Breast epithelium (tissue), 4 donors: ENCODE data around the gene CCDC78. TPM values are rescaled to one million over a fixed set of nuclear protein-coding genes. Genes with fewer than 3 reads are reported as not detected.

Experiments
- DNase-seq, 2 donors: peaks; one replicate each; pipeline ENCODE4 v3.0.0-alpha.2; 2019; ENCODE audit warnings: low spot score in 2 of 2
- H3K27ac ChIP-seq, 2 donors: fragments of 200-600 bp; sonication (generic) in 1 of 2; one replicate each; pipeline ENCODE4 v1.5.1; 2016 to 2019; ENCODE audit warnings: mild to moderate bottlenecking in 1 of 2
- H3K27me3 ChIP-seq, 2 donors: fragments of 200-600 bp; sonication (generic) in 1 of 2; one replicate each; pipeline versions ENCODE4 v1.5.1 to v1.6.0; 2017 to 2019; ENCODE audit warnings: control low read depth in 1 of 2, mild to moderate bottlenecking in 1 of 2
- H3K36me3 ChIP-seq: fragments of 200-600 bp; one replicate; pipeline ENCODE4 v1.5.1; 2019
- H3K4me1 ChIP-seq, 2 donors: fragments of 200-600 bp; sonication (generic); one replicate each; pipeline ENCODE4 v1.5.1; 2016 to 2019; ENCODE audit warnings: control low read depth in 1 of 2
- H3K4me3 ChIP-seq, 3 donors: fragments of 200-600 bp; sonication (generic); 1 replicate in 2 of 3; 2 replicates in 1 of 3; pipeline ENCODE4 v1.5.1; 2016 to 2019; ENCODE audit warnings: mild to moderate bottlenecking in 3 of 3, moderate library complexity in 2 of 3
- H3K9me3 ChIP-seq, 2 donors: fragments of 200-600 bp; sonication (generic) in 1 of 2; one replicate each; pipeline ENCODE4 v1.5.1; 2016 to 2019; ENCODE audit warnings: control low read depth in 1 of 2
- POLR2A ChIP-seq: fragments of 450-650 bp; IDR thresholded peaks from one replicate; pipeline ENCODE4 v1.6.1; 2016; ENCODE audit warnings: antibody characterized with exemption, mild to moderate bottlenecking, moderate library complexity
- POLR2AphosphoS5 ChIP-seq, 3 donors: sonication (generic); formaldehyde crosslinking; IDR thresholded peaks; one replicate each; pipeline ENCODE4 v1.6.1; 2017; ENCODE audit warnings: antibody characterized with exemption in 3 of 3
- intact Hi-C: fragments of 100-400 bp; cut with DNase I; formaldehyde crosslinking; loops from one replicate; pipeline ENCODE4 v1.15.1; 2023; ENCODE audit warnings: low total_unique reads
- total RNA-seq, 3 donors: library from RNA; depleted of rRNA; stranded (reverse); fragments of >200 nt; gene quantifications; one replicate each; pipeline ENCODE4 v1.1.0, GENCODE V29; 2016
- TF ChIP-seq, protein P1 (sequence below), 3 donors: fragments of 450-650 bp; IDR thresholded peaks; one replicate each; pipeline ENCODE4 v1.5.1; 2016 to 2017; ENCODE audit warnings: antibody characterized with exemption in 3 of 3, mild to moderate bottlenecking in 3 of 3, moderate library complexity in 3 of 3

CCDC78 gene
- total RNA-seq, 3 donors from 2014 or later = 0.48 to 2.9 (median 2.6) TPM

GRCh38 chr16:711084-711483 lies 15.2 kb downstream of the CCDC78 start:
- H3K27me3 ChIP-seq = peaks cover 13 to 60% of the 10 kb centered on the region in 2 donors
- DNase-seq = no peak
- intact Hi-C loops = no loop called here

GRCh38 chr16:710500-711075 lies 15.7 kb downstream of the CCDC78 start:
- H3K27me3 ChIP-seq = peaks cover 13 to 62% of the 10 kb centered on the region in 2 donors
- no peak for DNase-seq
- intact Hi-C loops = no loop called here
- no peak overlapping the region for H3K27ac ChIP-seq
- no peaks in the 10 kb centered on the region for H3K9me3 ChIP-seq
- peaks cover 0 to 6% of the 10 kb centered on the region in 2 donors for H3K4me1 ChIP-seq
- no peaks in the 10 kb centered on the region for H3K36me3 ChIP-seq
- no peak overlapping the region for H3K4me3 ChIP-seq
- no peak for TF ChIP-seq POLR2A
- TF ChIP-seq POLR2AphosphoS5 (IDR thresholded peaks at IDR 0.05) = no peak
- TF ChIP-seq, protein P1, sequence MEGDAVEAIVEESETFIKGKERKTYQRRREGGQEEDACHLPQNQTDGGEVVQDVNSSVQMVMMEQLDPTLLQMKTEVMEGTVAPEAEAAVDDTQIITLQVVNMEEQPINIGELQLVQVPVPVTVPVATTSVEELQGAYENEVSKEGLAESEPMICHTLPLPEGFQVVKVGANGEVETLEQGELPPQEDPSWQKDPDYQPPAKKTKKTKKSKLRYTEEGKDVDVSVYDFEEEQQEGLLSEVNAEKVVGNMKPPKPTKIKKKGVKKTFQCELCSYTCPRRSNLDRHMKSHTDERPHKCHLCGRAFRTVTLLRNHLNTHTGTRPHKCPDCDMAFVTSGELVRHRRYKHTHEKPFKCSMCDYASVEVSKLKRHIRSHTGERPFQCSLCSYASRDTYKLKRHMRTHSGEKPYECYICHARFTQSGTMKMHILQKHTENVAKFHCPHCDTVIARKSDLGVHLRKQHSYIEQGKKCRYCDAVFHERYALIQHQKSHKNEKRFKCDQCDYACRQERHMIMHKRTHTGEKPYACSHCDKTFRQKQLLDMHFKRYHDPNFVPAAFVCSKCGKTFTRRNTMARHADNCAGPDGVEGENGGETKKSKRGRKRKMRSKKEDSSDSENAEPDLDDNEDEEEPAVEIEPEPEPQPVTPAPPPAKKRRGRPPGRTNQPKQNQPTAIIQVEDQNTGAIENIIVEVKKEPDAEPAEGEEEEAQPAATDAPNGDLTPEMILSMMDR (IDR thresholded peaks at IDR 0.05) = no peak

More at GRCh38 chr16:711084-711483, 15.2 kb downstream of the CCDC78 start:
- H3K27ac ChIP-seq = no peak overlapping the region
- no peak for TF ChIP-seq POLR2A
- TF ChIP-seq POLR2AphosphoS5 (IDR thresholded peaks at IDR 0.05) = no peak
- TF ChIP-seq, protein P1 (IDR thresholded peaks at IDR 0.05) = no peak
- H3K4me1 ChIP-seq = peaks cover 0 to 9% of the 10 kb centered on the region in 2 donors
- no peaks in the 10 kb centered on the region for H3K9me3 ChIP-seq
- H3K36me3 ChIP-seq = no peaks in the 10 kb centered on the region
- no peak overlapping the region for H3K4me3 ChIP-seq

GRCh38 chr16:709566-710499 lies 16.4 kb downstream of the CCDC78 start:
- Histone ChIP-seq H3K9me3 (no peaks in the 10 kb centered on the region), H3K27me3 (peaks cover 18 to 67% of the 10 kb centered on the region in 2 donors), H3K4me1 (peaks cover 0 to 6% of the 10 kb centered on the region in 2 donors), H3K36me3 (no peaks in the 10 kb centered on the region), H3K27ac (no peak overlapping the region), H3K4me3 (no peak overlapping the region)
- DNase-seq = no peak
- no peak for TF ChIP-seq POLR2A
- TF ChIP-seq POLR2AphosphoS5 (IDR thresholded peaks at IDR 0.05) = no peak
- TF ChIP-seq, protein P1 (IDR thresholded peaks at IDR 0.05) = no peak
- intact Hi-C loops = no loop called here

DNA sequence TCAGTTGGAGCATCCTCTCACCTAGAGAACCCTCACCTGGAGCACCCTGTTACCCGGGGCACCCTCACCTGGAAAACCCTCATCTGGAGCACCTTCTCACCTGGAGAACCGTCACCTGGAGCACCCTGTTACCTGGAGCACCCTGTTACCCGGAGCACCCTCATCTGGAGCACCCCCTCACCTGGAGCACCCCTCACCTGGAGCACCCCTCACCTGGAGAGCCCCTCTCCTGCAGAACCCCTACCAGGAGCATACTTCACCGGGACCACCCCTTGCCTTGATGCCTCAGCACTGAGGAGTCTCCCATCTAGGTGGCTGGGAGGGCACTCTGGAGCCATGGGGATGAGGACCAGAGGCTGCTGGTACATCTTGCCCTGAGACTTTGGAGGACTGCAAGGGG lies 17.3 kb downstream of the CCDC78 start:
- Histone ChIP-seq H3K9me3 (no peaks in the 10 kb centered on the region), H3K27ac (no peak overlapping the region), H3K4me3 (no peak overlapping the region), H3K36me3 (no peaks in the 10 kb centered on the region), H3K27me3 (peaks cover 24 to 76% of the 10 kb centered on the region in 2 donors), H3K4me1 (peaks cover 0 to 6% of the 10 kb centered on the region in 2 donors)
- intact Hi-C loops = no loop called here
- TF ChIP-seq, protein P1 (IDR thresholded peaks at IDR 0.05) = no peak
- TF ChIP-seq POLR2A = no peak
- TF ChIP-seq POLR2AphosphoS5 (IDR thresholded peaks at IDR 0.05) = no peak
- DNase-seq = no peak

DNA sequence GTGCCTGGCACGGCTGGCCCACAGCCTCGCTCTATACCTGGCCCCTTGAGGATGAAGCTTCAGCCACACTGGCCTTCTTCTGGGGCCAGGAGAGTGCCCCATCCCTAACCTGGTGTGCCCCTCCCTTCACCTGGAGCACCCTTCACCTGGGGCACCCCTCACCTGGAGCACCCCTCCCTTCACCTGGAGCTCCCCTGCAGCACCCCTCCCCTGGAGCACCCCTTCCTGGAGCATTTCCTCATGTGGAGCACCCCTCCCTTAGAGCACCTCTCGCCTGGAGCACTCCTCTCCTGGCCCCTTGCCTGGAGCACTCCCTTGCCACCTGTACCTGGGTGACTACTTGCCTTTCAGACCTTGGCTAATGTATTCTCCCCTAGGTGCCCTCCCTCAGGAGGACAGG lies 18.2 kb downstream of the CCDC78 start:
- Histone ChIP-seq H3K4me1 (peaks cover 0 to 6% of the 10 kb centered on the region in 2 donors), H3K27me3 (peaks cover 24 to 86% of the 10 kb centered on the region in 2 donors), H3K27ac (no peak overlapping the region), H3K9me3 (no peaks in the 10 kb centered on the region), H3K36me3 (no peaks in the 10 kb centered on the region), H3K4me3 (no peak overlapping the region)
- intact Hi-C loops = no loop called here
- no peak for DNase-seq
- TF ChIP-seq POLR2AphosphoS5 (IDR thresholded peaks at IDR 0.05) = no peak
